H9 (cell line): Measurements from ENCODE around the gene DUSP23. TPM values are rescaled to one million over a fixed set of nuclear protein-coding genes. Genes with fewer than 3 reads are reported as not detected.

Experiments used
- DNase-seq: peaks from one replicate; pipeline ENCODE4 v3.0.0-alpha.2; 2017
- H2AFZ ChIP-seq: one replicate; pipeline ENCODE4 v1.6.1; 2013; ENCODE audit warnings: mild to moderate bottlenecking, low read length, control low read depth, moderate library complexity
- H2AK5ac ChIP-seq: 2 replicates; pipeline ENCODE4 v1.6.1; 2013; ENCODE audit warnings: low read length, control low read depth, mixed read lengths; ENCODE audit not compliant: insufficient read length
- H2BK120ac ChIP-seq: one replicate; pipeline ENCODE4 v1.6.1; 2013; ENCODE audit warnings: low read depth, mild to moderate bottlenecking, low read length, control low read depth, inconsistent platforms; ENCODE audit not compliant: poor library complexity, severe bottlenecking
- H2BK12ac ChIP-seq: 2 replicates; pipeline ENCODE4 v1.6.1; 2013; ENCODE audit warnings: low read length, control low read depth, mixed read lengths, low read depth; ENCODE audit not compliant: insufficient read length
- H2BK15ac ChIP-seq: 2 replicates; pipeline ENCODE4 v1.6.1; 2013; ENCODE audit warnings: low read depth, low read length, control low read depth
- H2BK20ac ChIP-seq: one replicate; pipeline ENCODE4 v1.6.1; 2013; ENCODE audit warnings: low read depth, mild to moderate bottlenecking, low read length, control low read depth, inconsistent platforms; ENCODE audit not compliant: poor library complexity, severe bottlenecking
- H2BK5ac ChIP-seq: 2 replicates; pipeline ENCODE4 v1.6.1; 2013; ENCODE audit warnings: low read length, control low read depth, mixed read lengths; ENCODE audit not compliant: insufficient read length
- H3K14ac ChIP-seq: 2 replicates; pipeline ENCODE4 v1.6.1; 2013; ENCODE audit warnings: low read length, control low read depth; ENCODE audit not compliant: insufficient read depth
- H3K18ac ChIP-seq: 2 replicates; pipeline ENCODE4 v1.6.1; 2013; ENCODE audit warnings: low read depth, mild to moderate bottlenecking, mixed read lengths, low read length, control low read depth; ENCODE audit not compliant: insufficient read length
- H3K23ac ChIP-seq: 2 replicates; pipeline ENCODE4 v1.6.1; 2013; ENCODE audit warnings: low read length, control low read depth, mixed read lengths, low read depth; ENCODE audit not compliant: insufficient read length
- H3K23me2 ChIP-seq: 2 replicates; pipeline ENCODE4 v1.6.1; 2013; ENCODE audit warnings: low read depth, mild to moderate bottlenecking, mixed read lengths, low read length, control low read depth; ENCODE audit not compliant: insufficient read length, poor library complexity, severe bottlenecking
- H3K27ac ChIP-seq: 2 replicates; pipeline ENCODE4 v1.5.1; 2013; ENCODE audit warnings: low read length, control low read depth, mixed read lengths, low read depth; ENCODE audit not compliant: insufficient read length
- H3K27me3 ChIP-seq: 2 replicates; pipeline ENCODE4 v1.6.1; 2013; ENCODE audit warnings: low read length, control low read depth, inconsistent platforms; ENCODE audit not compliant: insufficient read depth
- H3K4ac ChIP-seq: 2 replicates; pipeline ENCODE4 v1.6.1; 2013; ENCODE audit warnings: low read depth, mild to moderate bottlenecking, control low read depth, inconsistent platforms, low read length, moderate library complexity
- H3K4me1 ChIP-seq: 2 replicates; pipeline ENCODE4 v1.6.1; 2013; ENCODE audit warnings: low read length, control low read depth, inconsistent platforms; ENCODE audit not compliant: insufficient read depth
- H3K4me2 ChIP-seq: 2 replicates; pipeline ENCODE4 v1.6.1; 2013; ENCODE audit warnings: low read length, control low read depth, mixed read lengths; ENCODE audit not compliant: insufficient read length, insufficient read depth
- H3K56ac ChIP-seq: 2 replicates; pipeline ENCODE4 v1.6.1; 2013; ENCODE audit warnings: low read depth, mild to moderate bottlenecking, mixed read lengths, low read length, control low read depth; ENCODE audit not compliant: insufficient read length
- H3K79me1 ChIP-seq: 2 replicates; pipeline ENCODE4 v1.6.1; 2013; ENCODE audit warnings: low read depth, mild to moderate bottlenecking, moderate library complexity, low read length, control low read depth, inconsistent platforms; ENCODE audit not compliant: insufficient read depth, poor library complexity, severe bottlenecking
- H3K79me2 ChIP-seq: 2 replicates; pipeline ENCODE4 v1.6.1; 2013; ENCODE audit warnings: low read length, control low read depth, inconsistent platforms; ENCODE audit not compliant: insufficient read depth
- H3K9ac ChIP-seq: 2 replicates; pipeline ENCODE4 v1.6.1; 2013; ENCODE audit warnings: low read length, control low read depth, mixed read lengths; ENCODE audit not compliant: insufficient read length; ENCODE audit errors: extremely low read depth
- H3K9me3 ChIP-seq: one replicate; pipeline ENCODE4 v1.6.1; 2013; ENCODE audit warnings: low read depth, low read length, inconsistent platforms; ENCODE audit not compliant: control insufficient read depth
- H3T11ph ChIP-seq: one replicate; pipeline ENCODE4 v1.6.1; 2013; ENCODE audit warnings: mild to moderate bottlenecking, low read length, control low read depth, inconsistent platforms
- H4K20me1 ChIP-seq: one replicate; pipeline ENCODE4 v1.6.1; 2013; ENCODE audit not compliant: control insufficient read depth, insufficient read length, insufficient read depth
- H4K5ac ChIP-seq: 2 replicates; pipeline ENCODE4 v1.6.1; 2013; ENCODE audit warnings: low read depth, mild to moderate bottlenecking, mixed read lengths, low read length, control low read depth; ENCODE audit not compliant: insufficient read length
- H4K8ac ChIP-seq: replicated peaks from 2 replicates; pipeline ENCODE4 v1.6.1; 2013; ENCODE audit warnings: low read length, control low read depth, mixed read lengths, low read depth; ENCODE audit not compliant: insufficient read length
- H4K91ac ChIP-seq: 2 replicates; pipeline ENCODE4 v1.6.1; 2013; ENCODE audit warnings: low read depth, mild to moderate bottlenecking, moderate library complexity, mixed read lengths, low read length, control low read depth; ENCODE audit not compliant: insufficient read length
- H3K27ac Mint-ChIP-seq, 3 experiments: 2 replicates in 2 of 3; 3 replicates in 1 of 3; pipeline ENCODE4 v1.8.0; 2020 to 2021; ENCODE audit warnings: mixed read lengths in 3 of 3, mild to moderate bottlenecking in 1 of 3, moderate library complexity in 1 of 3
- H3K27me3 Mint-ChIP-seq: 2 replicates; pipeline ENCODE4 v1.8.0; 2021; ENCODE audit warnings: low read depth, mild to moderate bottlenecking, moderate library complexity, mixed read lengths
- H3K36me3 Mint-ChIP-seq, 3 experiments: 2 replicates in 2 of 3; 3 replicates in 1 of 3; pipeline ENCODE4 v1.8.0; 2020 to 2021; ENCODE audit warnings: low read depth in 3 of 3, mixed read lengths in 3 of 3; ENCODE audit not compliant: insufficient read depth in 1 of 3
- H3K4me1 Mint-ChIP-seq, 2 experiments: 2 replicates each; pipeline ENCODE4 v1.8.0; 2020; ENCODE audit warnings: mixed read lengths in 2 of 2
- H3K4me3 Mint-ChIP-seq, 2 experiments: 2 replicates in 1 of 2; 3 replicates in 1 of 2; pipeline ENCODE4 v1.8.0; 2020 to 2021; ENCODE audit warnings: mild to moderate bottlenecking in 2 of 2, mixed read lengths in 2 of 2, moderate library complexity in 1 of 2
- H3K9me3 Mint-ChIP-seq, 2 experiments: 2 replicates in 1 of 2; 3 replicates in 1 of 2; pipeline ENCODE4 v1.8.0; 2020; ENCODE audit warnings: mild to moderate bottlenecking in 2 of 2, mixed read lengths in 2 of 2, moderate library complexity in 1 of 2
- WGBS: extraction: QIAGEN DNeasy Blood & Tissue Kit; methylation state at CpG from one replicate; pipeline ENCODE4 v1.1.7; 2013; ENCODE audit warnings: missing lambda C conversion rate, low lambda C conversion rate, mixed read lengths; ENCODE audit not compliant: insufficient read length; ENCODE audit errors: extremely low coverage; 5-methylcytosine and 5-hydroxymethylcytosine counted together
- total RNA-seq: library from RNA; stranded (reverse); gene quantifications from 2 replicates; pipeline ENCODE4 v1.2.1, GENCODE V29; 2021
- TF ChIP-seq, protein P1 (sequence below): fragments of 200-600 bp; sonication (generic); conservative IDR thresholded peaks from 3 replicates; pipeline ENCODE4 v1.8.0; 2021; ENCODE audit warnings: antibody characterized with exemption, mild to moderate bottlenecking

Gene DUSP23
- total RNA-seq, 1 experiment from 2014 or later: 25.0 TPM

DNA sequence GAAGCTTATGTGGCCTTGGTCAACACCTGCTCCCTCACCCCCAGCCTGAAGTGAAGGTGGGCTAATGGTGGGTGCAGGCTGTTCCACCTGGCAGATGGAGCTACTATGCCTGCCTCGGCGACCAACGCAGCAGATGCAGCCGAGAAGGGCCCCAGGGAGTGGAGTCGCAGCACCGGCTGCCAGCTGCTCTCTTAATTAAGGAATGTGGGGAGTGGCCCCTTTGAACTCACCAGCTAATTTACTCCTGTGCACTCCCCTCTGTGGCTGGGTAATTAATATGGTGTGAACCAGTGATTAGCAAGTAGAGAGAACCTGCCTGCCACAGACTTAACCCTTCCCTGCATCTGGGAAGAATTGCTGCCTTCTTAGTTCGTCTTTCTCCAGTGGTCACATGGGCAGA, 42.6 kb downstream of the DUSP23 start:
- Histone ChIP-seq H3K4me1 (0 out of 2 replicates have a peak, but pooled peaks cover 2% of the 10 kb centered on the region), H3K23ac (no peak overlapping the region), H3K56ac (no peak overlapping the region), H2AFZ (no peak overlapping the region), H3K4me2 (no peak overlapping the region), H3K14ac (no peak overlapping the region; the same call in 1 of the 2 replicates), H3K79me2 (no peaks in the 10 kb centered on the region), H3K27ac (no peak overlapping the region), H3K4ac (no peak overlapping the region), H4K20me1 (no peaks in the 10 kb centered on the region), H3T11ph (no peak overlapping the region), H3K9me3 (no peaks in the 10 kb centered on the region), H4K8ac (no peak overlapping the region), H2BK120ac (no peak overlapping the region), H3K23me2 (no peaks in the 10 kb centered on the region), H2BK15ac (no peak overlapping the region), H4K5ac (no peak overlapping the region), H3K9ac (no peak overlapping the region), H3K18ac (peak overlapping the region; percentile 22), H3K79me1 (no peaks in the 10 kb centered on the region), H3K27me3 (no peaks in the 10 kb centered on the region), H2BK20ac (no peak overlapping the region), H2BK5ac (no peak overlapping the region), H4K91ac (no peak overlapping the region), H2AK5ac (no peak overlapping the region), H2BK12ac (no peak overlapping the region)
- Mint-ChIP-seq H3K4me1 (peaks cover 10 to 12% of the 10 kb centered on the region in 2 experiments), H3K36me3 (no peaks in the 10 kb centered on the region), H3K9me3 (no peaks in the 10 kb centered on the region), H3K4me3 (no peak overlapping the region), H3K27me3 (peaks cover 38% of the 10 kb centered on the region), H3K27ac (peak overlapping the region in 1 of 3 experiments; percentile 69; a peak in 1 of 7 replicates)
- no peak for DNase-seq
- WGBS: no CpG with 5 or more reads among the region's 7 CpGs
- TF ChIP-seq, protein P1, sequence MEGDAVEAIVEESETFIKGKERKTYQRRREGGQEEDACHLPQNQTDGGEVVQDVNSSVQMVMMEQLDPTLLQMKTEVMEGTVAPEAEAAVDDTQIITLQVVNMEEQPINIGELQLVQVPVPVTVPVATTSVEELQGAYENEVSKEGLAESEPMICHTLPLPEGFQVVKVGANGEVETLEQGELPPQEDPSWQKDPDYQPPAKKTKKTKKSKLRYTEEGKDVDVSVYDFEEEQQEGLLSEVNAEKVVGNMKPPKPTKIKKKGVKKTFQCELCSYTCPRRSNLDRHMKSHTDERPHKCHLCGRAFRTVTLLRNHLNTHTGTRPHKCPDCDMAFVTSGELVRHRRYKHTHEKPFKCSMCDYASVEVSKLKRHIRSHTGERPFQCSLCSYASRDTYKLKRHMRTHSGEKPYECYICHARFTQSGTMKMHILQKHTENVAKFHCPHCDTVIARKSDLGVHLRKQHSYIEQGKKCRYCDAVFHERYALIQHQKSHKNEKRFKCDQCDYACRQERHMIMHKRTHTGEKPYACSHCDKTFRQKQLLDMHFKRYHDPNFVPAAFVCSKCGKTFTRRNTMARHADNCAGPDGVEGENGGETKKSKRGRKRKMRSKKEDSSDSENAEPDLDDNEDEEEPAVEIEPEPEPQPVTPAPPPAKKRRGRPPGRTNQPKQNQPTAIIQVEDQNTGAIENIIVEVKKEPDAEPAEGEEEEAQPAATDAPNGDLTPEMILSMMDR: no peak
